ENCODE results near the gene GRM4. TPM values are rescaled to one million over a fixed set of nuclear protein-coding genes. Genes with fewer than 3 reads are reported as not detected.
A peak's percentile ranks its signal among the peaks of the same experiment; 100 is the strongest.

GRM4 gene
- polyA plus RNA-seq, 1 of the 3 experiments (the other 2 are of a cell fraction), result not detected

DNA sequence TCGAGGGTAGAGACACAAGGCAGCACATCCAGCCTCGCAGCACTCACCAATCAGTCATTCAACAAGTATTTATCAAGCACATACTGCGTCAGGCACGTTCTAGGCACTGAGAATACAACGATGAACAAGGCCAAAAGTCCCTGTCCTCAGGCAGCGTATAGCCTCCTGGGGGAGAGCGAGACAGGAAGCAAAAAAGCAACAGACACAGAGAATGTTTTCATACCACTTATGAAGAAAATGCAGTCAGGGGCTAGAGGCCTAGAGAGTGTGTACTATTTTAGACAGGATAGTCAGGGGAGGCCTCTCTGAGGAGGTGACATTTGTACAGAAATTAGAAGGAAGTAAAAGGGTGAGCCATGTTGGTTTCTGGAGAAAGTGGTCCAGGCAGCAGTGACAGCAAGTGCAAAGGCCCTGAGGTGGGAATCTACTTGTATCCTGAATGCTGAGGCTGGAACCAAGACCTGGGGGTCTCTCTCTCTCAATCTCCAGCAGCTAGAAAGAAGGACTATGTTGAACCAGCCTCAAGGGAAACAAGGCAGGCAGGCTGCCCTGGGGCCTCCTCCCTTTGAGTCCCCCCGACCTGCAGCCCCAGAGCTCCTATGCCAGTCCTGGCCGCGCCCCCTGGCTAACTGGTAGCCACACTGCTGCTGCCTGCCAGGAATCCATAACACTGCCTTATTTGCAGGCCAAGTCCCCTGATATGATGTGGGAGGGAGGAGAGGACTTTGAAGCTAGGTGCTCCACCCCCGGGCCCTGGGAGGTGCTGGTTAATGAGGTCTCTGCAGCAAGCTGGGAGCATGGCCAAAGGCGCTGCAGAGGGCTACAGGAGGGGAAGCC lies 151.2 kb downstream of the GRM4 start:
- Histone ChIP-seq H3K36me3 (replicated peaks in 1 of 2; ENCODE audit: control insufficient read depth in 1 of 2, insufficient read depth in 2 of 2, low read length in 1 of 2) (no peaks in the 10 kb centered on the region), H3K27ac (ENCODE audit: low read depth in 2 of 2, low read length in 1 of 2) (no peak overlapping the region), H3F3A (replicated peaks; ENCODE audit: insufficient read depth) (no peaks in the 10 kb centered on the region), H3K9me3 (no peaks in the 10 kb centered on the region), H3K4me2 (no peak overlapping the region), H3K4me3 (ENCODE audit: low read depth in 2 of 2, low read length in 1 of 2) (no peak overlapping the region), H3K79me2 (ENCODE audit: insufficient read depth) (no peaks in the 10 kb centered on the region), H3K9me2 (no peaks in the 10 kb centered on the region), H2AFZ (ENCODE audit: low read depth) (no peak overlapping the region), H4K20me1 (ENCODE audit: insufficient read depth) (no peaks in the 10 kb centered on the region), H3K9ac (no peak overlapping the region), H3K27me3 (ENCODE audit: insufficient read depth) (0 out of 2 replicates have a peak, but pooled peaks cover 5% of the 10 kb centered on the region), H3K4me1 (ENCODE audit: control insufficient read depth in 1 of 2, insufficient read depth in 2 of 2, low read depth in 1 of 2, low read length in 1 of 2) (no peaks in the 10 kb centered on the region; a peak in 2 of 4 replicates)
- 50% methylated on average over 7 of the region's 12 CpGs for WGBS (ENCODE audit: low lambda C conversion rate)
- ChIA-PET POLR2A (no interaction called here), CTCF (no interaction called here)
- DNase-seq, result no peak
- TF ChIP-seq NFIC (IDR thresholded peaks at IDR 0.05; ENCODE audit: borderline replicate concordance) (no peak), FOSL2 (IDR thresholded peaks at IDR 0.05; ENCODE audit: borderline replicate concordance, low read depth) (no peak), TAF1 (IDR thresholded peaks at IDR 0.05; ENCODE audit: borderline replicate concordance, low read depth, low read length) (no peak), POLR2AphosphoS5 (IDR thresholded peaks at IDR 0.05; ENCODE audit: low read depth, low read length) (no peak), TCF12 (IDR thresholded peaks at IDR 0.05) (no peak), RFX5 (IDR thresholded peaks at IDR 0.05; ENCODE audit: low read length) (no peak), MEF2A (IDR thresholded peaks at IDR 0.05; ENCODE audit: borderline replicate concordance, low read depth) (no peak), SIN3A (IDR thresholded peaks at IDR 0.05; ENCODE audit: borderline replicate concordance, low read depth, low read length) (no peak), FOXJ3 (CRISPR knock-in tag; IDR thresholded peaks at IDR 0.05) (no peak)

- peak; percentile 7 for DNase-seq
- H3K9me2 ChIP-seq, result no peaks in the 10 kb centered on the region
- no peak overlapping the region for H2AFZ ChIP-seq (ENCODE audit: low read depth)
- 63% methylated on average over 19 of the region's 21 CpGs for WGBS (ENCODE audit: low lambda C conversion rate)
- no peak overlapping the region for H3K4me2 ChIP-seq
- TF ChIP-seq FOSL2 (IDR thresholded peaks at IDR 0.05; ENCODE audit: borderline replicate concordance, low read depth), result no peak
- no peak for TF ChIP-seq FOXM1 (IDR thresholded peaks at IDR 0.05; ENCODE audit: low read depth)
- TF ChIP-seq REST (IDR thresholded peaks at IDR 0.05; ENCODE audit: low read depth, low read length), result no peak
- TF ChIP-seq TEAD4 (IDR thresholded peaks at IDR 0.05; ENCODE audit: borderline replicate concordance, insufficient read depth), result no peak
- TF ChIP-seq MEF2A (IDR thresholded peaks at IDR 0.05; ENCODE audit: borderline replicate concordance, low read depth), result no peak
- no peak for TF ChIP-seq JUND (IDR thresholded peaks at IDR 0.05)
- no peak for TF ChIP-seq TAF1 (IDR thresholded peaks at IDR 0.05; ENCODE audit: borderline replicate concordance, low read depth, low read length)
- no peak for TF ChIP-seq SIN3A (IDR thresholded peaks at IDR 0.05; ENCODE audit: borderline replicate concordance, low read depth, low read length)
- TF ChIP-seq EZH2phosphoT487 (IDR thresholded peaks at IDR 0.05; ENCODE audit: borderline replicate concordance, low read depth), result no peak
- no peak for TF ChIP-seq POLR2AphosphoS5 (IDR thresholded peaks at IDR 0.05; ENCODE audit: low read depth, low read length)
- TF ChIP-seq USF1 (IDR thresholded peaks at IDR 0.05; ENCODE audit: borderline replicate concordance, low read depth), result no peak
- no peak for TF ChIP-seq GATA2 (CRISPR knock-in tag; IDR thresholded peaks at IDR 0.05)
- TF ChIP-seq, protein P1, sequence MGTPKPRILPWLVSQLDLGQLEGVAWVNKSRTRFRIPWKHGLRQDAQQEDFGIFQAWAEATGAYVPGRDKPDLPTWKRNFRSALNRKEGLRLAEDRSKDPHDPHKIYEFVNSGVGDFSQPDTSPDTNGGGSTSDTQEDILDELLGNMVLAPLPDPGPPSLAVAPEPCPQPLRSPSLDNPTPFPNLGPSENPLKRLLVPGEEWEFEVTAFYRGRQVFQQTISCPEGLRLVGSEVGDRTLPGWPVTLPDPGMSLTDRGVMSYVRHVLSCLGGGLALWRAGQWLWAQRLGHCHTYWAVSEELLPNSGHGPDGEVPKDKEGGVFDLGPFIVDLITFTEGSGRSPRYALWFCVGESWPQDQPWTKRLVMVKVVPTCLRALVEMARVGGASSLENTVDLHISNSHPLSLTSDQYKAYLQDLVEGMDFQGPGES (IDR thresholded peaks at IDR 0.05; ENCODE audit: low read depth, low read length), result no peak
- H3K4me1 ChIP-seq (ENCODE audit: control insufficient read depth in 1 of 2, insufficient read depth in 2 of 2, low read depth in 1 of 2, low read length in 1 of 2), result no peaks in the 10 kb centered on the region; a peak in 2 of 4 replicates
- H4K20me1 ChIP-seq (ENCODE audit: insufficient read depth), result no peaks in the 10 kb centered on the region
- no peaks in the 10 kb centered on the region for H3K9me3 ChIP-seq
- H3K27ac ChIP-seq (ENCODE audit: low read depth in 2 of 2, low read length in 1 of 2), result no peak overlapping the region
- 0 out of 2 replicates have a peak, but pooled peaks cover 5% of the 10 kb centered on the region for H3K27me3 ChIP-seq (ENCODE audit: insufficient read depth)
- no peaks in the 10 kb centered on the region for H3K79me2 ChIP-seq (ENCODE audit: insufficient read depth)
- no peak overlapping the region for H3K9ac ChIP-seq
- ChIA-PET POLR2A (no interaction called here), CTCF (no interaction called here)
- no peak overlapping the region for H3K4me3 ChIP-seq (ENCODE audit: low read depth in 2 of 2, low read length in 1 of 2)
- H3K36me3 ChIP-seq (replicated peaks in 1 of 2; ENCODE audit: control insufficient read depth in 1 of 2, insufficient read depth in 2 of 2, low read length in 1 of 2), result no peaks in the 10 kb centered on the region
- H3F3A ChIP-seq (replicated peaks; ENCODE audit: insufficient read depth), result no peaks in the 10 kb centered on the region
Observed at GRCh38 chr6:33993653-33994471, 152.0 kb downstream of the GRM4 start.

Data from SK-N-SH (cell line).